Stimulated activated CD8-positive, alpha-beta memory T cell treated with anti-CD3 and anti-CD28 coated beads, Interleukin-2, amount 100 ng/mL, for 48 hours (primary cell): ENCODE results near the gene CA11.
A peak's percentile ranks its signal among the peaks of the same experiment; 100 is the strongest.

Experiments used
- DNase-seq, 2 donors: peaks; one replicate each; pipeline ENCODE4 v3.0.0-alpha.2; 2020; ENCODE audit warnings: low read depth in 2 of 2

The CA11 gene

DNA sequence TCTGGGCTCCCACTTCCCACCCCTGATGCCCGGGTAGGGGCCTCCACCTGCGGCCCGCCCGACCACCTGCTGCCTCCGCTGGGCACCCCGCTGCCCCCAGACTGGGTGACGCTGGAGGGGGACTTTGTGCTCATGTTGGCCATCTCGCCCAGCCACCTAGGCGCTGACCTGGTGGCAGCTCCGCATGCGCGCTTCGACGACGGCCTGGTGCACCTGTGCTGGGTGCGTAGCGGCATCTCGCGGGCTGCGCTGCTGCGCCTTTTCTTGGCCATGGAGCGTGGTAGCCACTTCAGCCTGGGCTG lies 16.7 kb downstream of the CA11 start:
- no peak for DNase-seq

DNA sequence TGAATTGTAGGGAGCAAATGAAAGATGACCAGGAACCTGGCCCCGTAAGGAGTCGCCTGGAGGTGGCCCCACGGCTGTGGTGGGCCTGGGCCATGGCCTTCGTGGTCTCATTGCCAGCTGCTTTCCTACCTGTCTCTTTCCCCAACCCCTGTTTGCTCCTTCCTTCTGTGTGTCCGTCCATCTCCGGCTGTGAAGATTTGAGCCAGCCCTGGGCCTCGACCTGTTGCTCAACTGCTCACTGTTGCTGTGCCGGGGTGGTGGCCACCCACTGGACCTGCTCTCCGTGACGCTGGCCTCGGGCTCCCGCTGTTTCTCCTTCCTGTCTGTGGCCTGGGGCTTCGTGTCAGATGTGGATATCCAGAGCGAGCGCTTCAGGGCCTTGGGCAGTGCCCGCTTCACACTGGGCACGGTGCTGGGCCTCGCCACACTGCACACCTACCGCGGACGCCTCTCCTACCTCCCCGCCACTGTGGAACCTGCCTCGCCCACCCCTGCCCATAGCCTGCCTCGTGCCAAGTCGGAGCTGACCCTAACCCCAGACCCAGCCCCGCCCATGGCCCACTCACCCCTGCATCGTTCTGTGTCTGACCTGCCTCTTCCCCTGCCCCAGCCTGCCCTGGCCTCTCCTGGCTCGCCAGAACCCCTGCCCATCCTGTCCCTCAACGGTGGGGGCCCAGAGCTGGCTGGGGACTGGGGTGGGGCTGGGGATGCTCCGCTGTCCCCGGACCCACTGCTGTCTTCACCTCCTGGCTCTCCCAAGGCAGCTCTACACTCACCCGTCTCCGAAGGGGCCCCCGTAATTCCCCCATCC lies 17.3 kb downstream of the CA11 start:
- no peak for DNase-seq

DNA sequence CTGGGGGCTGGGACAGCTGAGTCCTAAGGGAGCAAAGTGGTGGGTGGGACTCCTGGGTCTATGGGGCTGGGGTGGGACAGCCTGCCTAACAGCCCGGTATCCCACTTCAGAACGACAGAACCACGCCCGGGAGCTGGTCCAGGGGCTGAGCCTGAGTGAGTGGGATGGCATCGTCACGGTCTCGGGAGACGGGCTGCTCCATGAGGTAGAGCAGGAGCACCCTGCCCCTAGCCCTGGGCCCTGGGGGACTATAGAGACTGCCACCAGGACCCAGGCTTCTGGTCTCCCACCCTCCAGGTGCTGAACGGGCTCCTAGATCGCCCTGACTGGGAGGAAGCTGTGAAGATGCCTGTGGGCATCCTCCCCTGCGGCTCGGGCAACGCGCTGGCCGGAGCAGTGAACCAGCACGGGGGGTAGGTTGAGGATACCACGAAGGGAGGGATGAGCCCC lies 18.1 kb downstream of the CA11 start:
- DNase-seq = no peak

DNA sequence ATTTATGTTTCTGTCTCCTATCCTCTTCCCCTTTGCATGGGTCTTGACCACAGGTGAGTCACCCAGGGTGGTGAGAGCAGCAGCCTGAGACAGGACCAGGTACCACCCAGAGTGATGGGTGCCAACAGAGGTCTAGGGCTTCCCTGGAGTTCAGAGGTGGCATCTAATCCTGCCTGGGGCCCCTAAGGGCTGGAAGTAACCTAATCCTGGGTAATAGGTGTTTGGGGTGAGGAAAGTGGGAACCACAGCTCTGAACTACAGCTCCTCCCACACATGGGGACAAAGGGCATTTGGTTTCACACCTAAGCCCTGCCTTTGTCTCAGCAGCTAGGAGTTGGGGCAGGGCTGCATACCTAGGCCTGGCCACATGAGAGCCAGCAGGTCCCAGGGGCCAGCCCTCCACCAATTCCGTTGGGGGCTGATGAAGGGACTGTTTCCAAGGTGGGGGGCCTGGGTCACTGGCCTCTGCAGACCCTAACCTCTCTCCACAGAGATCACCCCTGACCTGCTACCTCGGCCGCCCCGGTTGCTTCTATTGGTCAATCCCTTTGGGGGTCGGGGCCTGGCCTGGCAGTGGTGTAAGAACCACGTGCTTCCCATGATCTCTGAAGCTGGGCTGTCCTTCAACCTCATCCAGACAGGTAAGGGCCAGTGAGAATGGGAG lies 18.7 kb downstream of the CA11 start:
- DNase-seq = no peak

DNA sequence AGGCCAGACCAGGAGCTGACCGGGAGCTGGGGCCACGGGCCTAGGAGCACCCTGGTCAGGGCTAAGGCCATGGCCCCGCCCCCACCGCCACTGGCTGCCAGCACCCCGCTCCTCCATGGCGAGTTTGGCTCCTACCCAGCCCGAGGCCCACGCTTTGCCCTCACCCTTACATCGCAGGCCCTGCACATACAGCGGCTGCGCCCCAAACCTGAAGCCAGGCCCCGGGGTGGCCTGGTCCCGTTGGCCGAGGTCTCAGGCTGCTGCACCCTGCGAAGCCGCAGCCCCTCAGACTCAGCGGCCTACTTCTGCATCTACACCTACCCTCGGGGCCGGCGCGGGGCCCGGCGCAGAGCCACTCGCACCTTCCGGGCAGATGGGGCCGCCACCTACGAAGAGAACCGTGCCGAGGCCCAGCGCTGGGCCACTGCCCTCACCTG lies 20.1 kb downstream of the CA11 start:
- DNase-seq = no peak

DNA sequence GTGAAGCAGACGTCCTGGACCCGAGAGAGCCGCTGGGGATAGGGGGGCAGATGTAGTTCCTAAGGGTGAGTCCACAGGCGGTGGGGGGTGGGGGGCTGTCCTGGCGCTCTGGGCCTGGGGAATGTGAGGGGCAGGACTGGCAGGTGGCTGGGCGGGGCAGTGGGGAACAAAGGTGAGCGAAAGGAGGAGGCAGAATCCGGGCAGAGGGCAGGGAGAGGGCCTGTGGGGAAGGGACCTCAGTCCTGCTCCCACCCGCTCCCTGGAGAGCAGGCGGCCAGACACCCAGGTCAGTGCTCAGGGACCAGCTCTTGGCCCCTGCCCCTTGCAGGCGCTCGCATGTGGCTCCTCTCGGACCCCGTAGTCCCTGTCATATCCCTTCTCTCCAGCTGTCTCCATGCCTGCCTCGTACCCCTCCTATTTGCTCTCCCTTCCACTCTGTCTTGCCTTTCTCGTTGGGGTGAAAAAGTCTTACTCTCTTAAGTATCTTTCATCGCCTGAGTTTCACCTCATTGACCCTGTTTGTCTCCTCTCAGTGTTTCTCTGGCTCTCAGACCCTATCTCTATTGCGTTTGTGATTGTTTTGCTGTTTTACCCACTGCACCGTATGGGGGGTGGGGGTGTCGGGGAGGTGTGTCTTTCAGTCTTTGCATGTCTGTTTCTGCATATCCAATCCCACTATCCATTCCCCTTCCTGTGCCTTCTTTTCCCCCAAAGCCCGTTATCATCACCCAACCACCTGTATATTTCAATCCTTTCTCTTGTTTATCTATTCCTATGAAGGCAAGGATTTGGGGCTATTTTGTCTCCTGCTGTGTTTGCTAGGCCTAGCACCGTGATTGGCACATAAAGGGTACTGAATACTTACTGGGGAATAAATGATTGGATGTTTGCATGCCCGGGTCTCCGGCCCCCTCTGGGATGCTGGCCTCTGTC lies 20.9 kb downstream of the CA11 start:
- no peak for DNase-seq

DNA sequence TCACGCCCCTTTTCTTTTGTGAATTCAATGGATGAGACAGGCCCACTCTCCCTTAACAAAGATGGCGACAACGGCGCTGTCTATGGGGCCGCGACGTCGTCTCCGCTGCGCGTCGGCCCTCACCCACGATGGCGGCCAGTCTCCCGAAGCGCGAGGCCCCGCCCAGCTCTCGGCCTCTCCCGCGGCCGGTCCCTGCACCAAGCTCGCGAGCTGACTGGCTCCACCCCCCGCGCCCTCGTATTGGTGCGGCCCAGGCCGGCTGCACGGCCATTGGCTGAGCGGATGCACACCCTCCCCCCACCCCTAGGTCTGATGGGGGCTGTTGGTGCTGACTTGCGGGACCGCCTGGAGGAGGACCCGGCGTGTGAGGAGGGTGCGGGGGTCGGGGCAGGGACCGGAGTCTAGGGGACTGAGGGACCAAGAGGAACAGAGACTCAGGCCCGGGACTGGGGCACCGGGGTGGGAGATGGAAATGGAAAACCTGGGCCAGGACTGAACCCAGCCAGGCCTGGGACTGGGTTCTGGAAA lies 21.9 kb downstream of the CA11 start:
- DNase-seq = peak; percentile 99

DNA sequence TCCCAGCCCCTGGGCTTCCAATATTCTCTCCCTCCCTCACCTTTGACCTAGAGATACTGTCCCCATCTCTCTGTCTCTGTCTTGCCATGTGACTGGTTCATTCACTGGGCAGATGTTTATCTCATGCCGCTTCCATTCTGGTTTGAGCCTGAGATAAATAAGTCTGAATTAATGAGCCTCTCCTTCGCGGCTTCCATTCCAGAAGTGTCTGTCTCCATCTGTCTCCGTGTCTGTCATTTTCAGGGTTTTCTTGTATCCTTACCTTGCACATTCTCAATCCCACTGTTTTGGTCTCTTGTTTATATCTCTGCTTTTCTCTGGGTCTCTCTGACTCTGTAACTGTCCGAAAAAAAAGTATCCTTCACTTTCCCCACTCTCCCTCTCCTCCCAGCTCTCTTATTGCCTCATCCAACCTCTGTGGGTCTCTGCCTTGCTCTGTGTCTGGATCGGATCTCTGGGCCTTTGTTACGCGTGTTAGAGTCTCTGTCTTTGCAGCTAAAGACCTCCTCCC lies 22.4 kb downstream of the CA11 start:
- DNase-seq = no peak

DNA sequence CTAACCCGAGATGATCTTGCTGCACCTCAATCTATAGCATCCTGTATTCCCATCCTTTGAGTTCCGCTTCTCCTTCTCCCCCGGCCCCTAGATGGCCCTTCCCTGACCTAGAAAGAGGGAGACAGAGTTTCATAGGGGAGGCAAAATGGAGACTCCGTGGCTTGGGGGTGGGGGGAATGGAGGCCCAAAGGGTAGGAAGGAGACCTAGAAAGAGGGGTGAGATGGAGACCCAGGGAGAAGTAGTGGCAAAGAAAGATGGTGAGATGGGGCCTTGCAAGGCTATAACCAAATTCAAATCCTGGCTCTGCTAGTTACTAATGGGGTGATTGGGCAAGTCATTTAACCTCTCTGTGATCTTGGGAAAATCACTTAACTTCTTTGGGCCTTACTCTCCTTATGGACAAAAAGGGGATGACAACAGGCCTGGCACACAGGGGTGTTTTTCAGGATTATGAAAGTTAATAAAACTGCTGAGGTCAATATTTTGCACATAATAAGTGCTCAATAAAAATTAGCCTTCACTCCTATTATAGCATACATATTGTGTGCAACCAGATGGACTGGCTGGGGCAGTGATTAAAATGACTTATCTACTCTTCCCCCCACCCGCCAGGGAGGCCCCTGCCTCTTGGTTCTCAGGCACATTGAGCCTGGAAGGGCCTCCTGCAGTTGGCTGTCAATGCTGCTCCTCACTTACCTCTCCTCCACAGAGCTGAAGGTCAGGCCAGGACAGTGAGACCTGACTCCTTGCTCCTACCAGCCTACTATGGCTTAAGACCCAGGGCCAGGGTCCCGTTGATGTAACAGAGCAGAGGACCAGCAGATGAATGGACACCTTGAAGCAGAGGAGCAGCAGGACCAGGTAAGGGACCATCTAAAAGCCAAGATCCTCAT lies 26.0 kb downstream of the CA11 start:
- no peak for DNase-seq

DNA sequence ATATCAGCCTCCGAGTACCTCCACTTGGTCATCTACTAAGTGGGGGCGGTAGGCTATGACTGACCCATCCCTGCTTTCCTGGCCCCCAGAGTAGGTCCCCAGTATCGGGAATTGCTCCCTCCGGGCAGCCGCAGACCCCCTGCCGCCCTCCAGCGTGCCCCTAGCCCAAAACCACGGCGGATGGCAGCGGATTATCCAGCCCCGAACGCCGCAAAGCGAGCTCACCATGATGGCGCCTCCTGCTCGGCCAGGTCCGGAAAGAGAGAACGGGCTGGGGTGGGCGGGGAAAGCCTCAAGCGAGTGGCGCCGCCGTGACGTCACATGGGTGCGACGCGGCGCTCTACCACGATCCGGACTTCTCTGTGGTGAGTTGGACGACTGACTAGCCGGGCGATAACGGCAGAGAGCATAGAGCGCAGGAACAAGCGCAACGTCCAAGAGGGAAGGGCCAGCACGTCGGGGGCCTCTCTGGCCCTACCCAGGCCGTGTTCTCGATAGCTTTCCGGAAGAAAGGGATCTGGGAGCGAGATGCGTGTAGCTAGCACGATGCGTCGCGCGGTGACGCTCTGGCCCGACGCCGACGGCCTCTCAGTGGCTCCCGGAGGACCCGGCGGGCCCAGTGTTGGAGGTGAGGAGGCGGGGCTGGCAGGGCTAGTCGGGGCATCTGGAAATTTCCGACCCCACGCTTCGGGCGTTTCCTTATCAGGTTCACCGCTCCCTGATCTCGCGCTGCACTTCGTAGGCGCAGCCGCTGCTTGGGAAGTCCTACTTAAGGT lies 26.9 kb downstream of the CA11 start, which contains the start of the genes RPL18 and SPHK2:
RPL18 (minus strand) TSS at position 263 of the 776 bp plus-strand sequence; CDS start at position 228, 35 bp downstream.
SPHK2 (plus strand) TSS at position 591 of the 776 bp plus-strand sequence. CDS start 1,009 bp downstream, outside the sequence.
- peak; percentile 91 to 94 for DNase-seq

DNA sequence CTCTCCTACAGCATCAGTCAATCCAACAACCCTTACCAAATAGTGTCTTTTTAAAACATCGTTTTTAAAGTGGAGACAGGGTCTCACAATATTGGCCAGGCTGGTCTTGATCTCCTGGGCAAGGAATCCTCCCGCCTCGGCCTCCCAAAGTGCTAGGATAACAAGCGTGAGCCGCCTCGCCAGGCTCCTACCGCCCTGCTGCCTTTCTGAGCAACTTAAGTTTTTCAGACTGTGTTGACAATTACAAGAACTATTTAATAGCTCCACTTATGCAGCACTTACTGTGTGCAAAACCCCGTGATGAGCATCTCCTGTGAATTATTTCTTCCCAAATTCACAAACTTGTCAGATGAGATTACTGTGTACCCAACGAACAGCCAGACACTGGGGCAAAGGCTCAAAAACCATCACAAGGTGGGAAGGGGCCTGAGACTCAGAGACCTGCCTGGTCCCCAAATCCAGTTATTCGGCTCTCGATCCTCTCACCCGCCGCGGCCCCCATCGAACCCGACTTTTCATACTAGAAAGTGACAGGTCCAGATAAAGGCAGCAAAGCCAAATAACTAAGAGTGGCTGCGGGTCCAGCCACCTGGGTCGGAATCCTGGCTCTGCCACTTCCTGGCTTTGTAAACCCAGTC lies 27.6 kb downstream of the CA11 start:
- DNase-seq = no peak

DNA sequence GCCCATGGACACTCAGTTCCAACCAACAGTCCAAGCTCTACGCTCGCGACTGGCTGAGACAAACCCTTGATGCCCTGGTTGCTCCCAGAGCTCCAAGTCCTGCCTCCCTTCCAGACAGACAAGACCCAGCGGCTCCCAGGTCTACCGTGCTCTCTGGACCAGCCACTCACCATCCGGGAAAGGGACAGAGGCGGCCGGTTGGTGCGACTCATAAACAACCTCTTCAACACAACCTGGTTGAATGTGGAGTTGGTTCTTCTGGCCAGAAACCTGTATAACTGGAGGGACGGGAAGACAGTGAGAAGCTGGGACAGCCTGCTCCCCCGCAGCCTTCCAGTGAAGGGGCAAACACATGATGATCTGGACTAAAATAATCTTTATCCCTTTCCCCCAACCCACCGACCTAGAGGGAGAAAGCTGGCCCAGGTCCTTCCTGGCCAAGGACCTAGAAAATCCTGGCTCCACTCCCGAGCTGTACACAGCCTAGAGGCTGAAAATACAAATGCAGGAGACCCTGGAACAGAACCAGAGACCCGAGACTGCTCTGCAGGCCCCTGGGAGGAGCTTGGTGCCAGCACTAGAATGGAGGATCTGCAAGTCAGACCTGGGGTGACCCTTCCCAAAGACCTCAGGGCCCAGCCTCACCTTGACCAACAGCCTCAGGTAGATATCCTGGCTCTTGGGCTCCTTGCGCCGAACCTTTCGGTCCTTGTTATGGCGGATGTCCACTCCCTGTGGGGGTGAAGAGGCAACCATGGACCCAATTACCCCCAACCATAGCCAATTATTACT lies 28.6 kb downstream of the CA11 start:
- no peak for DNase-seq

DNA sequence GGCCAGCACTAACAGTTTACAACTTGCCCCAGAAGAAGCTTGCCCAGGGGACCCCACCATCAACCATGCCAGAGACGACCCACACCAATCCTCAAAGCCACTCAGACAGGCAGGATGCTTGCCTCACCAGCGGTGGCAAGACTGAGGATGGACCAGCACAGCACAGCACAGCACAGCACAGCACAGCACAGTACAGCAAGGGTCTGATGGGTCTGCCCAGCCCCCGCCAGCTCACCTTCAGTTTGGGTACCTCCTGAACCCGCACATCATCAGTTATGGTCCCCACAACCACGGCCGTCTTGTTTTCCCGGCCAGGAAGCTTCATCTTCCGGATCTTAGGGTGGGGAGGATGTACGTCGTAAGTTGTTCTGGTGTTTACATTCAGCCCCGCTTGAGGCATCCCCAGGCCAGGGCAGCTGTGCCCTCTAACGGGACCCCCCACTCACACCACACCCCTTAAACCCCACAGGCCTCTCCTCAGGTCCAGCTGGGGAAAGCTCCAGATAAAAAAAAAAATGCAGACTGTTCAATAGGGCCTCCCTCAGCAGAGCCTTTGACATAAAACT lies 29.4 kb downstream of the CA11 start:
- no peak for DNase-seq

DNA sequence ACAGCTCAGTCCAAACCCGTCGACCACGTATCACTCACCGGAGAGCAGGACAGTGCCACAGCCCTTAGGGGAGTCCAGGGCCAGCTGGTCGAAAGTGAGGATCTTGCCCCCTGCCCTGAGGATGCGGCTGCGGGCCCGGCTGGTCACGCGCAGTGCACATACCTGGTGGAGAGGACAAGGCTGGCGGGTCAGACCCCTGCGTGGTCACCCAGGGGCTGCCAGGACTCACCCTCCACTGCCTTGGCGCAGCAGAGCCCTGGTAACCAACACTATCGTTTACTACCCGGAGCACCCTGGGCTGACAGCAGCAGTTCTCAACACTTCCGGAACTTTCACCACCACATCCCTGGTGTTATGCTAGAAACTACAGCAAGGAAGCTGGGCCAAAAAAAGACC lies 29.9 kb downstream of the CA11 start:
- no peak for DNase-seq

DNA sequence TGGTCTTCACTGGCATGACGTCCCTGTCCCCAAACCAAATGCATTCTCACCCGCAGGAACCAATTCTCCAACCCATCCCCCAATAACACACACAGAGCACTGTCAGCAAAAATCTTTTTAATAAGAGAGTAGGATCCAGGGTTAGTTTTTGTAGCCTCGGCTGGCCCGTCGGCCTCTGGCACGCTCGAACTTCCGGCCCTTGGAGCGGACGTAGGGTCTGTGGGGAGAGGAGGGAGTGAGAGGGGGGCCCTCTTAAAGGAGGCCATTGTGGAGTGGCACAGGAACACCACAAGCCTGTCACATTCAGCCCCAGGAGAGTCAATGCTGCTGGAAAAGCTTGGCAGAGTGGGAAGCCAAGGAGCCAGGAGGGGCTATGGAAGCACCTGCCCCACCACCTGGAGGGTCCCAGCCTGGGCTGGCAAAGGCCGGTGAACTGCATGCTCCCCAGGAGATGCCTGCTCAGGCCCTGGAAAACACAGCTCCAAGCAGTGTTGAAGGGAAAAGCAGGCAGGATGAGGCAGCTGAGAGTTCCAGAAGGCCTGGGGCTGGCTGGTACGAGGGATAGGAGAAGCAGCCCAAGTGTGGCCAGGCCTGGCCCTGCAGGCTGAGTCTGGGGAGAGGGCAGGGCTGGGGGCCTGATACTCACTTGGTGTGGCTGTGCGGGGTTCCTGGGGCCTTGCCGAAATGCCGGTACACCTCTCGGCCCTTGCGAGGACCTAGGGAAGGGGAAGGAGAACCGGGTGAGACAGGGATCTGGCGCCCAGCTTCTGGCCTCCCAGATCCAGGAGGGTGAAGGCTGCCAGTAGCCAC lies 30.6 kb downstream of the CA11 start:
- DNase-seq = no peak

DNA sequence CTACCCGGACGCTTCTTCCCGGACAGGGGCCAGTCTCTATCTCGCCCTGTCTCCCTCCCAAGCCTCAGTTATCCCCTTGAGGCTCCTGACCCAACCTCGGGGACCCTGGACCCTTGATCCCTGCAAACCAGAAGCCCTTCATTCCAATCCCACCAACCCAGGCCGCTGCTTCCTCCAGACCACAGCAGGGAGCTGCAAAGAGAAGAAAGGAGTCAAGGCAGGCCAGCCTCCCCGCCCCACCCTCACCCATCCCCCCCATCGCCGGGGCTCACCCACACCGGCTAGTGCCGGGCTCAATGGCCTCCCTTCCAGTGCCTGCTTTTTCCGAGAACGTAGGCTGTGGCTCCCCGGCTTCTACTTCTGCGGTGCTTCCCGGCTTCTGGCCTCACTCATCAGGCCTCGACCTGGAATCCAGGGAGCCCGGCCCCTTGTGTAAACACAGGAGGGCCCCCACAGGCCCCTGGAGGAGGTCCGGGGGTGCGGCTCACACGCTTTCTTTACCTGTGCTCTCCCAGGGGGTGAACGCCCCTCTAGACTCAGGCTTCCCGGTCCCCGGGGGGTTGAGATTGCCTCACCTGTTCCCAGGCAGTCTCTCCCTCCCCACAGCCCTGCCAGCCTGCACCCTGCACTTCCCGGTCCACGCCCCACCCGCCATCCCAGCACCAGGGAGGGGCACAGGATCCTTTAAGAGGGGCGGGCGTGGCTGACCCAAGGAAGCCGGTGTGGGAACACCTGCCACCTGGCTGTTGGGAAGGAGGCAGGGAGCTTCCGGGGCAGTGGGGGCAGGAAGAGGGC lies 31.4 kb downstream of the CA11 start, which contains the start of gene FAM83E:
FAM83E (minus strand) TSS at position 641 of the 795 bp plus-strand sequence. CDS start 1,704 bp downstream, outside the sequence.
- no peak for DNase-seq
